ENCODE measurements around the gene ANTXR1. TPM values are rescaled to one million over a fixed set of nuclear protein-coding genes. Genes with fewer than 3 reads are reported as not detected.
A peak's percentile ranks its signal among the peaks of the same experiment; 100 is the strongest.

ANTXR1 gene
- total and polyA plus RNA-seq, 2 experiments from 2014 or later: 24.0 to 36.0 TPM

- Histone ChIP-seq H3K4me3 (no peak overlapping the region), H3K4me1 (ENCODE audit: low read depth) (no peaks in the 10 kb centered on the region), H3K9me3 (ENCODE audit: low read depth) (no peaks in the 10 kb centered on the region), H3K27ac (no peak overlapping the region), H3K27me3 (no peaks in the 10 kb centered on the region), H3K36me3 (no peaks in the 10 kb centered on the region)
- no peak for DNase-seq (ENCODE audit: low read depth in 1 of 2, low spot score in 1 of 2)
- no peak for TF ChIP-seq CTCF (IDR thresholded peaks at IDR 0.05; ENCODE audit: low read depth, low read length)
Observed at GRCh38 chr2:69034845-69035244, 21.9 kb downstream of the ANTXR1 start.

DNA sequence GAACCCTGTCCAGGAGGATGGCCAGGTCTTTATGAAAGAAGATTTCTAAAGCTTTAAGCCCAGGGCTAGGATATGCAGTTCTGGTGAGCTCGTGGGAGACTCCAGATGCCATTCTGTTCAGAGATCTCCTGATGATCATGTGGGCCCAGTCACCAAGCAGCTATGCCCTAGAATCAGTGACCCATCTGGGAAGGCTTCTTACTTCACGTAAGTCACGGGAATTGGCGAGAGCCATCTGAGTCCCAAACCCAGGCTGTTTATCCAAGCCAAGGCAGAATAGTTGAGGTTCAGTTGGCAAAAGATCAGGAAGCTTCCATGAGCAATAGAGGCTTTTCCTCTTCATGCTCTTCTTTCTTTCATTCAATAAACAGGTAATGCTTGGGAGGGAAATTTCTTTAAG, 23.9 kb downstream of the ANTXR1 start:
- no peak overlapping the region for H3K4me3 ChIP-seq
- no peaks in the 10 kb centered on the region for H3K27me3 ChIP-seq
- H3K36me3 ChIP-seq: peaks cover 4% of the 10 kb centered on the region
- H3K9me3 ChIP-seq (ENCODE audit: low read depth): no peaks in the 10 kb centered on the region
- H3K27ac ChIP-seq: no peak overlapping the region
- no peaks in the 10 kb centered on the region for H3K4me1 ChIP-seq (ENCODE audit: low read depth)
- no peak for DNase-seq (ENCODE audit: low read depth in 1 of 2, low spot score in 1 of 2)
- TF ChIP-seq CTCF (IDR thresholded peaks at IDR 0.05; ENCODE audit: low read depth, low read length): no peak

DNA sequence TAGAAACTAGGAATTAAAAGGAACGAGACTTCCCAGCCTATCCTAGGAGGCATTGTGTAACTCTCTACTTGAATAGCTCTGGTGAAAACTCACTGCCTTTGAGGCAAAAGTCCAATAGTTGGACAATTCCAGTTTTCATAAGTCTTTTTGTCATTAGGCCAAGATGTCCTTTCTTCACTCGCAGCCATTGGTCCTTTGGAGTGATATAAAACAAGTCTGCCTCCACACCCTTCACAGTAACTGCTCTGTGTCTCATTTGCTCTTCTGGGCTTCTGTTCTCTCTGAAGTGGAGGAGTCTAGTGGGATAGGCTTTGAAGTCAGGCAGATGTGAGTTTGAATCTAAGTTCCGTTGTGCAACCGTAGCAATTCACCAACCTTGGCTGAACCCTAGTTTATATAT, 28.2 kb downstream of the ANTXR1 start:
- Histone ChIP-seq H3K9me3 (ENCODE audit: low read depth) (no peaks in the 10 kb centered on the region), H3K36me3 (peaks cover 9% of the 10 kb centered on the region), H3K27ac (no peak overlapping the region), H3K27me3 (no peaks in the 10 kb centered on the region), H3K4me1 (ENCODE audit: low read depth) (no peaks in the 10 kb centered on the region), H3K4me3 (no peak overlapping the region)
- no peak for TF ChIP-seq CTCF (IDR thresholded peaks at IDR 0.05; ENCODE audit: low read depth, low read length)
- DNase-seq (ENCODE audit: low read depth in 1 of 2, low spot score in 1 of 2): peak in 1 of 2 donors; percentile 56

DNA sequence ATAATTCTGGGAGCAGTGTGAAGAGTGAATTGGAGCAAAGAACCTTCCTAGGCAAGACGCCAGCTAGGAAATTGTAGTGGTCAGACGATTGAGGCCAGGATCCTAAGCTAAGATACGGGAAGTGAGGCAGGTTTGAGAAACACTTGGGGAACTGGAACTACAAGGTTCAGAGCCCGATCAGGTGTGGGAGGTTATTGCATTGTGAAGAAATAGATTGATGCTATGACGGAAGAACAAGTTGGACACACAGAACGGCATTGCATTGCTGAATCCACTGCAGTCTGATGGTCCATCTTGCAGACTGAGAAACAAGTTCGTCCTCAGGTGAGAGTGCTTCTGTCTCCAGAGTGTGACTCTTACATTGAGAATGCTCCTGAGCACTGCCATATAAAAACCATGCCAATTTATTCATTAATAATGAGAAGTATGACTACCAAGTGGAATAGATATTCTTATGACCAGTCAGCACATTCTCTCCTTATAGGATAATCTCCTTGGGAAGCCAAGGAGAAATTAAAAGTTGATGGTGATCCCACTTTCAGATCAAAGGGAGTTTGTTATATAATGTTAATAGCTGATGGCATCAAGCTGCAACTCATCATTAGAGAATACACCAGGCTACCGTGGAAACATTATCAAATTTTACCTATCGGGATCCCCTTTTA, 30.9 kb downstream of the ANTXR1 start:
- DNase-seq (ENCODE audit: low read depth in 1 of 2, low spot score in 1 of 2): no peak
- Histone ChIP-seq H3K4me1 (ENCODE audit: low read depth) (no peaks in the 10 kb centered on the region), H3K27me3 (no peaks in the 10 kb centered on the region), H3K36me3 (peaks cover 9% of the 10 kb centered on the region), H3K27ac (no peak overlapping the region), H3K9me3 (ENCODE audit: low read depth) (no peaks in the 10 kb centered on the region), H3K4me3 (no peak overlapping the region)
- no peak for TF ChIP-seq CTCF (IDR thresholded peaks at IDR 0.05; ENCODE audit: low read depth, low read length)

DNA sequence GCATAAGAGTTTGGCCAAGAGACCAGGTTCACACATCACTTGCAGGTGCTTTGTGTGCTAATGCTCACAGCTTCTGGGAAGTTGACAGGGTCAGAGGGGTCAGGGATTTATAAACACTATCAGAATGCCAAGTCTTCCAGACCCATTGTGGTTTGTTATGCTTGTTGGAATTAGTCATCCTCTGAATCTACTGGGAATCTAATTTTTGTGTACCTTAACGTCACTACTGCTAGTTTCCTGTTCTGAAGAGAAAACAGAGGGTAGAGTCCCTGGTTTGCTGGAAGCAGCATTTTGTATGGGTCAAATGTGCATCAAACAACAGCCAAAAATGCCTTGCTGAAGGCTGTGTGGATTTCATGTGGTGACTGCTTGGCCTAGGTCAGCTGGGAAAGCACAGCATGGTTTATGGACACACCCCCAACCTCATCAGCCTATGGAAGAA, 33.3 kb downstream of the ANTXR1 start:
- Histone ChIP-seq H3K9me3 (ENCODE audit: low read depth) (no peaks in the 10 kb centered on the region), H3K4me3 (no peak overlapping the region), H3K27me3 (no peaks in the 10 kb centered on the region), H3K27ac (no peak overlapping the region), H3K4me1 (ENCODE audit: low read depth) (no peaks in the 10 kb centered on the region), H3K36me3 (peaks cover 5% of the 10 kb centered on the region)
- peak in 1 of 2 donors; percentile 66 for DNase-seq (ENCODE audit: low read depth in 1 of 2, low spot score in 1 of 2)
- TF ChIP-seq CTCF (IDR thresholded peaks at IDR 0.05; ENCODE audit: low read depth, low read length): no peak
